CD4-positive, alpha-beta T cell (primary cell): ENCODE data around the gene OCA2. TPM values are rescaled to one million over a fixed set of nuclear protein-coding genes. Genes with fewer than 3 reads are reported as not detected.

ENCODE experiments used
- ATAC-seq: fragments of 200-7000 bp; cut with Tn5 transposase; one replicate; pipeline ENCODE4 v1.10.0; 2022; ENCODE audit warnings: mild to moderate bottlenecking; ENCODE audit not compliant: poor library complexity
- CTCF ChIA-PET: fragments of 350-600 bp; sonication (Branson Sonifier 250); formaldehyde crosslinking; loops from one replicate; lab custom pipeline; 2021; ENCODE audit warnings: antibody characterized with exemption, inconsistent platforms; lab: Charles Lee
- POLR2A ChIA-PET: fragments of 350-600 bp; sonication (Branson Sonifier 250); formaldehyde crosslinking; loops from one replicate; lab custom pipeline; 2021; ENCODE audit warnings: antibody characterized with exemption, inconsistent platforms; lab: Charles Lee
- DNase-seq, 14 experiments: peaks; one replicate each; pipeline ENCODE4 v3.0.0-alpha.2; 2013 to 2020; ENCODE audit warnings: mixed read lengths in 2 of 14
- H3K27ac ChIP-seq, 2 donors: one replicate each; pipeline versions ENCODE4 v1.5.1 to v1.7.0; 2013; ENCODE audit warnings: low read length in 2 of 2, low read depth in 1 of 2, mild to moderate bottlenecking in 1 of 2
- H3K27me3 ChIP-seq, 2 experiments: 1 replicate in 1 of 2; 2 replicates in 1 of 2; pipeline versions ENCODE4 v1.6.1 to v1.7.0; 2013; ENCODE audit warnings: low read length in 2 of 2, control low read depth in 1 of 2, mild to moderate bottlenecking in 1 of 2, moderate library complexity in 1 of 2; ENCODE audit not compliant: insufficient read depth in 2 of 2, control insufficient read depth in 1 of 2
- H3K36me3 ChIP-seq: one replicate; pipeline ENCODE4 v1.6.1; 2013; ENCODE audit warnings: low read length, control low read depth; ENCODE audit not compliant: insufficient read depth
- H3K4me1 ChIP-seq: one replicate; pipeline ENCODE4 v1.6.1; 2013; ENCODE audit warnings: low read length, control low read depth; ENCODE audit not compliant: insufficient read depth
- H3K4me3 ChIP-seq: one replicate; pipeline ENCODE4 v1.5.1; 2013; ENCODE audit warnings: mild to moderate bottlenecking, low read length, moderate library complexity
- H3K9me3 ChIP-seq, 2 experiments: 1 replicate in 1 of 2; 2 replicates in 1 of 2; pipeline versions ENCODE4 v1.6.1 to v1.7.0; 2013; ENCODE audit warnings: low read length in 2 of 2, mild to moderate bottlenecking in 2 of 2, control low read depth in 1 of 2, moderate library complexity in 1 of 2; ENCODE audit not compliant: control insufficient read depth in 1 of 2, insufficient read depth in 1 of 2
- H3K27ac Mint-ChIP-seq: one replicate; pipeline ENCODE4 v1.8.0; 2020; ENCODE audit warnings: mixed read lengths
- H3K27me3 Mint-ChIP-seq: one replicate; pipeline ENCODE4 v1.8.0; 2021; ENCODE audit warnings: mixed read lengths
- H3K36me3 Mint-ChIP-seq: one replicate; pipeline ENCODE4 v1.8.0; 2021; ENCODE audit warnings: low read depth, mixed read lengths
- H3K4me1 Mint-ChIP-seq: one replicate; pipeline ENCODE4 v1.8.0; 2021; ENCODE audit warnings: low read depth, mixed read lengths
- H3K4me3 Mint-ChIP-seq: one replicate; pipeline ENCODE4 v1.8.0; 2020; ENCODE audit warnings: mild to moderate bottlenecking, mixed read lengths
- H3K9me3 Mint-ChIP-seq: one replicate; pipeline ENCODE4 v1.8.0; 2020; ENCODE audit warnings: mixed read lengths
- intact Hi-C, 2 experiments: fragments of 100-400 bp; cut with DNase I in 1 of 2; cut with micrococcal nuclease in 1 of 2; formaldehyde crosslinking; loops; one replicate each; pipeline versions ENCODE4 v1.15.1 to v1.9.0; 2023 to 2025; cut with DNase I, micrococcal nuclease
- total RNA-seq, 174 experiments: library from RNA in 2 of 174; stranded (reverse) in 2 of 174; gene quantifications; one replicate each; pipeline ENCODE4 v1.2.3 and lab custom pipeline; 2021 to 2026
- TF ChIP-seq, protein P1 (sequence below): fragments of 200-600 bp; IDR thresholded peaks from one replicate; pipeline ENCODE4 v1.8.0; 2022; ENCODE audit warnings: antibody characterized with exemption, mild to moderate bottlenecking

Gene OCA2
- total RNA-seq, 2 experiments from 2014 or later, result not detected

DNA sequence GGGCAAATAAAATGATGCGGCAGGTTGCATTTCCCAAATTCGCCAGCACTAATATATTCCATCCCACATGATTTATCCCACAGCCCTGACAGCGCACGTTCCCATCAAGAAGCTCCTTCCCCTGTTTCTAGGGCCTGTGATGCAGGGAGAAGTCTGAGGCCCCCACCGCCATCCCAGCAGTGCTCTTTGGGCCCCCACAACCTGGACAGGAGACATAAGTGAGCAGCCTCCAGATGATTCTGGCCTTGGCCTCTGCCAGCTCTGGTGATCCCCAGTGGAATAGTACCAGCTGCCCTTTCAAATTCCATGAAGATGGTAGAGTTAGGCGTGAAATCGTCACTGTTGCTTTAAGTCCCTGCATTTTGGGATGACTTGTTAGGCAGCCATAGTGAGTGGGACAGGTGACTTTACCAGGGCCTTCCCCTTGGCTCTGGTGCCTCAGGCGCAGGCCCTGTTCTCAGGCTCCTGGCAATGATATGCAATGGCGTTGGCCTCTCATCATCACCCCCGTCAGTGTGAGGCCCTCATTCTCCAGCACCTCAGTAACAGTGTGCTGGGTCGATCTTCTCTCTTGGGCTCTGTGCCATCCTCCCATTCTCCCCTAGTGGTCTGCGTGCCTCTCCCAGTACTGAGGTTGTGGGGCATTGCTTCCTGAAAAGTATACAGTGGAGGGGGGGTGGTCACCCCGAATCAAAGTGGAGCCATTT lies 263.7 kb downstream of the OCA2 start:
- peaks cover 11% of the 10 kb centered on the region for H3K27me3 Mint-ChIP-seq

DNA sequence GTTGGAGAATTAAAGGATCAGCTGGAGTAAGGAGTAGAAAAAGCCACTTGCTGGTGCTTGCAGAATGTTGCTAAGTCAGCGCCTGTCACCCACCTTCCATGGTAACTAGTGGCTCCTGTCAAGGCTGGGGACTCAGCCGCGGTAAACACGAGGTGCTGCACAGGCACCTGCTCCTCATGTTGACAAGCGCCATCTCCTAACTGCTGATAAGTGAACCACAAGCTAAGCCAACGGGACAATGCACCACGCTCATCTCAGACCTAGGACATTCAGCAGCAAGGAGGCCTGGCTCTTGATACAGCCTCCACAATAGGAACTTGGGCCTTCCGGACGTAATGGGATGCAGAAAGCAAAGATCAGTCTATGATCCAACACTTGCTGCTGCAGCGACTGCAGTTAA lies 264.4 kb downstream of the OCA2 start:
- intact Hi-C loops, result no loop called here
- CTCF ChIA-PET, result no interaction called here
- no peak overlapping the region for H3K4me3 ChIP-seq
- peaks cover 11% of the 10 kb centered on the region for H3K27me3 Mint-ChIP-seq
- TF ChIP-seq, protein P1, sequence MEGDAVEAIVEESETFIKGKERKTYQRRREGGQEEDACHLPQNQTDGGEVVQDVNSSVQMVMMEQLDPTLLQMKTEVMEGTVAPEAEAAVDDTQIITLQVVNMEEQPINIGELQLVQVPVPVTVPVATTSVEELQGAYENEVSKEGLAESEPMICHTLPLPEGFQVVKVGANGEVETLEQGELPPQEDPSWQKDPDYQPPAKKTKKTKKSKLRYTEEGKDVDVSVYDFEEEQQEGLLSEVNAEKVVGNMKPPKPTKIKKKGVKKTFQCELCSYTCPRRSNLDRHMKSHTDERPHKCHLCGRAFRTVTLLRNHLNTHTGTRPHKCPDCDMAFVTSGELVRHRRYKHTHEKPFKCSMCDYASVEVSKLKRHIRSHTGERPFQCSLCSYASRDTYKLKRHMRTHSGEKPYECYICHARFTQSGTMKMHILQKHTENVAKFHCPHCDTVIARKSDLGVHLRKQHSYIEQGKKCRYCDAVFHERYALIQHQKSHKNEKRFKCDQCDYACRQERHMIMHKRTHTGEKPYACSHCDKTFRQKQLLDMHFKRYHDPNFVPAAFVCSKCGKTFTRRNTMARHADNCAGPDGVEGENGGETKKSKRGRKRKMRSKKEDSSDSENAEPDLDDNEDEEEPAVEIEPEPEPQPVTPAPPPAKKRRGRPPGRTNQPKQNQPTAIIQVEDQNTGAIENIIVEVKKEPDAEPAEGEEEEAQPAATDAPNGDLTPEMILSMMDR, result no peak
- H3K9me3 Mint-ChIP-seq, result no peaks in the 10 kb centered on the region
- H3K4me1 Mint-ChIP-seq, result no peaks in the 10 kb centered on the region
- ATAC-seq (no peak), DNase-seq (no peak)
- no peak overlapping the region for H3K27ac ChIP-seq
- H3K4me1 ChIP-seq, result no peaks in the 10 kb centered on the region
- no peak overlapping the region for H3K4me3 Mint-ChIP-seq
- H3K36me3 ChIP-seq, result no peaks in the 10 kb centered on the region
- H3K9me3 ChIP-seq, result peaks cover 0 to 17% of the 10 kb centered on the region in 2 experiments
- no peaks in the 10 kb centered on the region for H3K36me3 Mint-ChIP-seq
- POLR2A ChIA-PET, result no interaction called here
- no peak overlapping the region for H3K27ac Mint-ChIP-seq
- H3K27me3 ChIP-seq, result no peaks in the 10 kb centered on the region

More for the DNA sequence above, 263.7 kb downstream of the OCA2 start:
- ATAC-seq (no peak), DNase-seq (no peak)
- Mint-ChIP-seq H3K36me3 (no peaks in the 10 kb centered on the region), H3K4me1 (no peaks in the 10 kb centered on the region), H3K27ac (no peak overlapping the region), H3K9me3 (no peaks in the 10 kb centered on the region), H3K4me3 (no peak overlapping the region)
- H3K27me3 ChIP-seq, result no peaks in the 10 kb centered on the region
- TF ChIP-seq, protein P1, result no peak
- H3K27ac ChIP-seq, result no peak overlapping the region
- peaks cover 0 to 17% of the 10 kb centered on the region in 2 experiments for H3K9me3 ChIP-seq
- POLR2A ChIA-PET, result no interaction called here
- no peaks in the 10 kb centered on the region for H3K4me1 ChIP-seq
- H3K4me3 ChIP-seq, result no peak overlapping the region
- CTCF ChIA-PET, result no interaction called here
- no peaks in the 10 kb centered on the region for H3K36me3 ChIP-seq
- intact Hi-C loops, result no loop called here

DNA sequence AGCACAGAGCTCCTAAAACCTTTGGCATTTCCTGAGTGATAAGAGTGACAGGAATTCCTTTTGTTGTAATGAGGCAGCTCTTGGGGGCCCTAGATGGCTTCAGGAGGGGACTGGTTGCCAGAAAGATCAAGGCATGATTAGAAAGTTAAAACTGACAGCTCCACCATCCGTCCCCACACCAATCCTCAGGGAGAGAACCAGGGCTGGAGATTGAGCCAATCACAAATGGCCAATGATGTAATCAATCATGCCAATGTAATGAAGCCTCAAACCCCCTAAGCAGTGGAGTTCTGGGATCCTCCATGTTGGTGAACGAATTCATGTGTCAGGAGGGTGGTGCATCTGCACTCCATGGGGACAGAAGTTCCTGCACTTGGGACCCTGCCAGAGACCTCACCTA lies 265.1 kb downstream of the OCA2 start:
- H3K27ac Mint-ChIP-seq, result no peak overlapping the region
- no peaks in the 10 kb centered on the region for H3K4me1 ChIP-seq
- no peak overlapping the region for H3K4me3 Mint-ChIP-seq
- no peak for ATAC-seq
- H3K36me3 Mint-ChIP-seq, result no peaks in the 10 kb centered on the region
- intact Hi-C loops, result no loop called here
- H3K9me3 Mint-ChIP-seq, result no peaks in the 10 kb centered on the region
- no peaks in the 10 kb centered on the region for H3K4me1 Mint-ChIP-seq
- ChIA-PET CTCF (no interaction called here), POLR2A (no interaction called here)
- no peak for DNase-seq
- H3K4me3 ChIP-seq, result no peak overlapping the region
- no peak overlapping the region for H3K27ac ChIP-seq
- no peaks in the 10 kb centered on the region for H3K27me3 ChIP-seq
- H3K27me3 Mint-ChIP-seq, result peaks cover 11% of the 10 kb centered on the region
- H3K9me3 ChIP-seq, result peaks cover 0 to 17% of the 10 kb centered on the region in 2 experiments
- TF ChIP-seq, protein P1, result no peak
- no peaks in the 10 kb centered on the region for H3K36me3 ChIP-seq
